CD14-positive monocyte (primary cell): ENCODE data around the gene SLC41A1. TPM values are rescaled to one million over a fixed set of nuclear protein-coding genes. Genes with fewer than 3 reads are reported as not detected.

Source experiments
- DNase-seq, 3 donors: peaks; one replicate each; pipeline ENCODE4 v3.0.0-alpha.2; 2011 to 2022
- H2AFZ ChIP-seq: 2 replicates; pipeline ENCODE4 v1.6.0; 2012; ENCODE audit warnings: mild to moderate bottlenecking, low read depth, low read length, inconsistent platforms; ENCODE audit not compliant: insufficient read depth, poor library complexity, severe bottlenecking
- H3K27ac ChIP-seq, 2 donors: 1 replicate in 1 of 2; 2 replicates in 1 of 2; pipeline ENCODE4 v1.5.1; 2012 to 2013; ENCODE audit warnings: low read length in 2 of 2, control low read depth in 1 of 2, inconsistent platforms in 1 of 2, low read depth in 1 of 2, mild to moderate bottlenecking in 1 of 2
- H3K27me3 ChIP-seq, 2 donors: one replicate each; pipeline versions ENCODE4 v1.6.0 to v1.6.1; 2011 to 2013; ENCODE audit warnings: low read length in 2 of 2; ENCODE audit not compliant: control insufficient read depth in 2 of 2, insufficient read depth in 2 of 2
- H3K36me3 ChIP-seq, 2 donors: replicated peaks in 1 of 2; 1 replicate in 1 of 2; 2 replicates in 1 of 2; pipeline versions ENCODE4 v1.5.1 to v1.6.1; 2012 to 2013; ENCODE audit warnings: low read length in 2 of 2, control low read depth in 1 of 2, inconsistent platforms in 1 of 2, mild to moderate bottlenecking in 1 of 2; ENCODE audit not compliant: insufficient read depth in 2 of 2, control insufficient read depth in 1 of 2
- H3K4me1 ChIP-seq, 2 donors: 1 replicate in 1 of 2; 2 replicates in 1 of 2; pipeline versions ENCODE4 v1.5.1 to v1.6.1; 2012 to 2013; ENCODE audit warnings: low read length in 2 of 2, control low read depth in 1 of 2, inconsistent platforms in 1 of 2, mild to moderate bottlenecking in 1 of 2, moderate library complexity in 1 of 2; ENCODE audit not compliant: insufficient read depth in 2 of 2, control insufficient read depth in 1 of 2
- H3K4me2 ChIP-seq: replicated peaks from 2 replicates; pipeline ENCODE3; 2012; ENCODE audit warnings: low read length, moderate library complexity, mild to moderate bottlenecking; ENCODE audit not compliant: poor library complexity, severe bottlenecking; ENCODE audit errors: extremely low read depth
- H3K4me3 ChIP-seq, 3 experiments: fragments of 200-600 bp in 1 of 3; sonication (generic) in 1 of 3; replicated peaks in 1 of 3; 1 replicate in 2 of 3; 2 replicates in 1 of 3; pipeline ENCODE4 v1.5.1; 2011 to 2013; ENCODE audit warnings: low read length in 3 of 3, mild to moderate bottlenecking in 3 of 3, control low read depth in 2 of 3, low read depth in 2 of 3, inconsistent platforms in 1 of 3, moderate library complexity in 1 of 3
- H3K79me2 ChIP-seq: 2 replicates; pipeline ENCODE4 v1.6.0; 2012; ENCODE audit warnings: mild to moderate bottlenecking, control low read depth, inconsistent platforms, low read length, moderate library complexity; ENCODE audit not compliant: insufficient read depth
- H3K9ac ChIP-seq: 2 replicates; pipeline ENCODE4 v1.6.0; 2017; ENCODE audit warnings: low read length, mild to moderate bottlenecking; ENCODE audit not compliant: insufficient read depth, poor library complexity, severe bottlenecking
- H3K9me3 ChIP-seq, 2 donors: replicated peaks in 1 of 2; 1 replicate in 1 of 2; 2 replicates in 1 of 2; pipeline versions ENCODE4 v1.5.1 to v1.6.1; 2012 to 2013; ENCODE audit warnings: low read length in 2 of 2, control low read depth in 1 of 2; ENCODE audit not compliant: control insufficient read depth in 1 of 2, insufficient read depth in 1 of 2
- H4K20me1 ChIP-seq: 2 replicates; pipeline ENCODE4 v1.6.0; 2012; ENCODE audit warnings: mild to moderate bottlenecking, low read length, control low read depth, moderate library complexity; ENCODE audit not compliant: insufficient read depth
- H3K27ac Mint-ChIP-seq, 7 donors: one replicate each; pipeline ENCODE4 v1.8.0; 2020; ENCODE audit warnings: mild to moderate bottlenecking in 7 of 7, mixed read lengths in 7 of 7, moderate library complexity in 6 of 7, inconsistent platforms in 2 of 7
- H3K27me3 Mint-ChIP-seq, 3 donors: one replicate each; pipeline ENCODE4 v1.8.0; 2021 to 2022; ENCODE audit warnings: low read depth in 3 of 3, mild to moderate bottlenecking in 3 of 3, mixed read lengths in 3 of 3, moderate library complexity in 3 of 3, inconsistent platforms in 1 of 3
- H3K36me3 Mint-ChIP-seq, 2 donors: one replicate each; pipeline ENCODE4 v1.8.0; 2020; ENCODE audit warnings: mixed read lengths in 2 of 2, inconsistent platforms in 1 of 2, mild to moderate bottlenecking in 1 of 2
- H3K4me1 Mint-ChIP-seq: one replicate; pipeline ENCODE4 v1.8.0; 2020; ENCODE audit warnings: mild to moderate bottlenecking, mixed read lengths
- H3K4me3 Mint-ChIP-seq, 2 donors: one replicate each; pipeline ENCODE4 v1.8.0; 2020; ENCODE audit warnings: mild to moderate bottlenecking in 2 of 2, mixed read lengths in 2 of 2, moderate library complexity in 1 of 2
- H3K9me3 Mint-ChIP-seq, 7 donors: one replicate each; pipeline ENCODE4 v1.8.0; 2020 to 2022; ENCODE audit warnings: mixed read lengths in 7 of 7, mild to moderate bottlenecking in 6 of 7, moderate library complexity in 6 of 7, inconsistent platforms in 2 of 7
- CTCF ChIP-seq: fragments of 200-600 bp; IDR thresholded peaks from one replicate; pipeline ENCODE4 v1.8.0; 2022; ENCODE audit warnings: antibody characterized with exemption, mild to moderate bottlenecking
- WGBS: methylation state at CpG from one replicate; pipeline ENCODE4 v1.1.5; 2013; ENCODE audit warnings: missing lambda C conversion rate; ENCODE audit not compliant: insufficient coverage; 5-methylcytosine and 5-hydroxymethylcytosine counted together
- intact Hi-C, 2 donors: fragments of 100-400 bp; cut with micrococcal nuclease; formaldehyde crosslinking; loops; one replicate each; pipeline versions ENCODE4 v1.15.0 to v1.15.1; 2023
- polyA plus RNA-seq, 3 donors: library from polyadenylated mRNA; depleted of rRNA in 1 of 3; unstranded in 2 of 3; stranded (reverse) in 1 of 3; fragments of 300-500 nt in 2 of 3; fragments of >200 nt in 1 of 3; fragmentation: Illumina TruSeq in 2 of 3; gene quantifications; 1 replicate in 2 of 3; 2 replicates in 1 of 3; pipeline ENCODE4 v1.2.3, GENCODE V29; 2012 to 2021

The SLC41A1 gene
- polyA plus RNA-seq, 3 donors: 0.54 to 2.3 (median 1.1) TPM

GRCh38 chr1:205809469-205809868, 3.5 kb downstream of the SLC41A1 start:
- 71% methylated on average over 1 of the region's 3 CpGs for WGBS
- no peak for TF ChIP-seq CTCF
- no peak for DNase-seq
- Histone ChIP-seq H3K4me2 (no peak overlapping the region), H3K9me3 (no peaks in the 10 kb centered on the region), H3K79me2 (no peaks in the 10 kb centered on the region), H3K4me3 (no peak overlapping the region), H3K4me1 (peaks cover 15 to 18% of the 10 kb centered on the region in 2 donors), H3K36me3 (no peaks in the 10 kb centered on the region), H4K20me1 (no peaks in the 10 kb centered on the region), H2AFZ (no peak overlapping the region), H3K9ac (no peak overlapping the region), H3K27ac (no peak overlapping the region), H3K27me3 (peaks cover 7 to 15% of the 10 kb centered on the region in 2 donors)
- intact Hi-C loops: no loop called here
- Mint-ChIP-seq H3K27ac (no peak overlapping the region), H3K4me1 (peaks cover 28% of the 10 kb centered on the region), H3K27me3 (peaks cover 20 to 23% (median 21%) of the 10 kb centered on the region in 3 donors), H3K36me3 (peaks cover 0 to 12% of the 10 kb centered on the region in 2 donors), H3K4me3 (no peak overlapping the region), H3K9me3 (peaks cover 0 to 5% (median 0%) of the 10 kb centered on the region in 7 donors)

- H3K27me3 ChIP-seq: no peaks in the 10 kb centered on the region
- Mint-ChIP-seq H3K27ac (peak overlapping the region in 1 of 7 donors; percentile 38), H3K4me3 (no peak overlapping the region), H3K27me3 (peaks cover 2 to 3% (median 2%) of the 10 kb centered on the region in 3 donors), H3K36me3 (peaks cover 0 to 4% of the 10 kb centered on the region in 2 donors), H3K4me1 (peaks cover 11% of the 10 kb centered on the region), H3K9me3 (no peaks in the 10 kb centered on the region)
- TF ChIP-seq CTCF: no peak
- intact Hi-C loops: no loop called here
- DNase-seq: no peak
- no peak overlapping the region for H3K27ac ChIP-seq
- no peaks in the 10 kb centered on the region for H3K4me1 ChIP-seq
- no peaks in the 10 kb centered on the region for H3K79me2 ChIP-seq
- H3K9ac ChIP-seq: no peak overlapping the region
- no peaks in the 10 kb centered on the region for H3K9me3 ChIP-seq
- H3K4me3 ChIP-seq: no peak overlapping the region
- H3K36me3 ChIP-seq: no peaks in the 10 kb centered on the region
- 81% methylated on average over 3 of the region's 5 CpGs for WGBS
- no peak overlapping the region for H2AFZ ChIP-seq
- no peaks in the 10 kb centered on the region for H4K20me1 ChIP-seq
- no peak overlapping the region for H3K4me2 ChIP-seq
Observed at GRCh38 chr1:205805082-205805711, 7.8 kb downstream of the SLC41A1 start.
